Lung microvascular endothelial cell (primary cell): ENCODE data around the gene PDE2A. TPM values are rescaled to one million over a fixed set of nuclear protein-coding genes. Genes with fewer than 3 reads are reported as not detected.
A peak's percentile ranks its signal among the peaks of the same experiment; 100 is the strongest.

Source experiments
- DNase-seq, 2 donors: peaks; one replicate each; pipeline versions ENCODE4 v3.0.0 to v3.0.0-alpha.2; 2010; ENCODE audit warnings: low read depth in 2 of 2
- total RNA-seq: library from RNA; depleted of rRNA; stranded (reverse); fragments of >200 nt; gene quantifications from 2 replicates; pipeline ENCODE4 v1.2.1, GENCODE V29; 2014

The PDE2A gene
- total RNA-seq, 1 donor from 2014 or later = 415 TPM

DNA sequence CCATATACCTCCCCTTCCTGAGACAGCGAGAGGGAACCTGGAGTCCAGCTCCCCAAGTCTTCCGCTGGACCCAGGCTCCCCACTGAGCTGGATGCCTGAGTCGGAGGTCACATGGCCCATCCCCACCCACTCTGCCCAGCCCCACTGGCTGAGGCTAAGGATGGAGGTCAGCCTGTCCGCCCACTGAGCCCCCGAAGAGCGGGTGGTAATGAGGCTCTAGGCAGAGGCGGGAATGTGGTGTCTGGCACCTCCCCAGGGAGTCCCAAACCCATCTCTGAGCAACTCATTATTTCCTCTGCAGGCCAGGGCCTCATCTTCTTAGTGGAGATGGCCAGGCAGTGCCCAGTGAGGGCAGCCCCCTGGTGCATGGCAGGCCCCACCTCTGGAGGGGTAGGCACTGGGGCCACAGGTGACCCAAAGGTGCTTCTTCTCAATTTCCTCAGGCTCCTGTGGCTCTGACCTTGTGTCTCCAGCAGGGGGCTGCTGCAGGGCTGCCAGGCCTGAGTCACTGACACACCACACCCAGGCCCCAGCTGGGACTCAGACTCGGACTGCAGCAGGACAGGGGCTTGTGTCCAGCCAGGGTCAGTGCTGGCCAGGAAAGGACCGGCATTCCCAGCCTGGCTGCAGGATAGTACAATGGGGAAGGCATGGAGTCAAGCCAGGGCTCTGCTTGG lies 10.2 kb upstream of the PDE2A start:
- DNase-seq = peak; percentile 69 to 77

DNA sequence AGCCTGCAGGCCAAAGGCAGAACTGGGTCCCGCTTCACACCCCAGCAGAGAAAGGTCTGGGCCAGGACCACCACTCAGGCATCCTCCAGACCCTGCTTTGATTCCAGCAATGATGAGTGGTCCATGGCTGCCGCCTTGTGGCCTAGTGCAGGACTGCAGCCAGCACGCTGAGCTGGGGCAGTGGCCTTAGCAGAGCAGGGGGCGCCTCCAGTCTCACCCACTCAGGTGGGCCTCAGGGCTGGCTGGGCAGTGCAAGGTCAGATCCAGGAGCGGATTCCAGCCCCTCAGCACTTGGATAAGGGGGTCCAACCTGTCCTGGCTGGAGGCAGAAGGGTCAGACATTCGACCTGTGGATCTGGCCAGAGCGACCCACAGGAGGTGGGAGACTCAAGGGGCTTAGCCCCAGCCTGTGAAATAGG lies 9.6 kb upstream of the PDE2A start:
- peak; percentile 48 to 67 for DNase-seq

DNA sequence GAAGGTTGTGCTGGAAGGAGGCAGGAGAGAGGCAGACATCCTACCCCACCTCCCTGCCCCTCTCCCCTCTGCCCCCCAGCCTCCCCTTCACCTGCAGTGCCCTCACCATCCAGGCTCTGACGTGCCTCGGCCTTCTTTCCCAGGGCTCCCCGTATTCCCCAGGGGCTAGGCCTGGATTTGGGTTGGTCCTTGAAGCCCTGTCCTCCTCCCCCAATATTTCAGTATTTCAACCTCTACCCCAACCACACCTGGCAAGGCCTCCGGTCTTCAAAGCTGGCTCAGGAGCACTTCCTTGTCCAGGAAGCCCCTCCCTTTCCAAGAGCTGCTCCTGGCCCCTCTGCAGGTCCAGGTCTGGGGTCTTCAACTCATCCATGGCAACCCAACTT lies 8.6 kb upstream of the PDE2A start:
- no peak for DNase-seq

DNA sequence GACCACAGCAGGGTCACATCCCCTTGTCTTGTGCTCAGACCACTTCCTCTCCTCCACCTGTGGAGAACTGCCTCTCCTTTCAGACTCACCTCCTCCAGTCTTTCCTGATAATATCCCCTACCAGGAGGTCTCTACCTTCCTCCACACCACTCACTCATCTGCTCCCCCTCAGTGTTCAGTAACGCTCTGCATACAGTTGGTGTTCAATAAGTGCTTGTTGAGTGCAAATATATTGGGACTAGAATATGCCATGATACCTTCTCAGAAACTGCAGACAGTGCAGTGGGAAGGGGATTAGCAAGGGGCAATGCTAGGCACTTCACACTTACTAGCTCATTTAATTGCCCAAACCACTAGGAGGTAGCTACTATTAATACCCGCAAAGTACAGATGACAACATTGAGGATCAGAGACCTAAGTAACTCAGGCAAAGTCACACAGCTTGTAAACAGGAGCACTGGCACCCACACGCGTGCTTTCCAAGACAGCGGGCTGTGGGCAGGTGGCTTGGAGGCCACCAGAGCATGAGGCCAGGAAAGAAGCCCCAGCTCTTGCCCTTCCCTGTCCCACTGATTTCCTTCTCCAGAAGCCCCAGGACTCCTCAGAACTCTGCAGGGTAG lies 8.1 kb upstream of the PDE2A start:
- DNase-seq = no peak

DNA sequence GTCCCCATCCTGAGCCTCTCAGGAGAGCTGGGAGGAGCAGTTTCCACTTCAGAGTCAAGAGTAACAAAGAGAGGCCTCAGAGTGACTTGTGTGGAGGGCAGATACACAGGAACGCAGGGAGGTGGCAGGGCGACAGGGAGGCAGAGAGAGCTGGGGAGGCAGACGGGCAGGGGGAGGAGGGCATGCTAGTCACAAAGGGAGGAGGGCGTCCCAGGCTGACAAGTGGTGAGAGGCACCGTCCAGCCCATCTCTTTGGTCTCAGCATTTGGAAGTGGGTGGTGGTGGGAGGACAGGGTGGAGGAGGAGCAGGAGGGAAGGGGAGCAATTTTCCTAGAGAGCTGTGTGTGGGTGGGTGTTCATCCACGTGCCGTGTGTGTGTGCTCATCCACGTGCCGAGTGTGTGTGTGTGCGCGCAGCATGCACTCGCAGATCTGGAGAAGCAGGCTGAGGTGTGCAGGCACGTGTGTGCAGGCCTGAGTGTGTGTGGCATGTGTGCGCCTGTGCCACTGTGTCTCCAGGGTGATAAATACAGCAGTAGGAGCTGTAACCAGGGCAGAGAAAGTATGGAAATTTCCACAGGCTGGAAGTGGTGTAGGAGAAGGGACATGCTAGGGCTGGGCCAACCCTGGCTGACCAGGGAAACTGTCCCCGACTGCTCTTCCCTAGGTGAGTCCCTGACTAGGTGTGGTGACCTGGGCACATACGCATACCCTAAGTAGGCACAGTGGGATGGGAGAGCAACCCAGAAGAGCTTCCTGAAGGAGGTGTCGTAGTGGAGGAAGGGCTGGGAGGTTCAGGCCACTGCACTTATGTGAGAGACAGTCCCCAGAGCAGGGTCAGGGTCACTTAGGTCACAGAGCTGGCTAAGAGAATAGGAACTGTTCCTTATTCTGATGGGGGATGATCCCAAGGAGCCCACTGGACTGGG lies 7.3 kb upstream of the PDE2A start:
- peak in 1 of 2 donors; percentile 43 for DNase-seq

DNA sequence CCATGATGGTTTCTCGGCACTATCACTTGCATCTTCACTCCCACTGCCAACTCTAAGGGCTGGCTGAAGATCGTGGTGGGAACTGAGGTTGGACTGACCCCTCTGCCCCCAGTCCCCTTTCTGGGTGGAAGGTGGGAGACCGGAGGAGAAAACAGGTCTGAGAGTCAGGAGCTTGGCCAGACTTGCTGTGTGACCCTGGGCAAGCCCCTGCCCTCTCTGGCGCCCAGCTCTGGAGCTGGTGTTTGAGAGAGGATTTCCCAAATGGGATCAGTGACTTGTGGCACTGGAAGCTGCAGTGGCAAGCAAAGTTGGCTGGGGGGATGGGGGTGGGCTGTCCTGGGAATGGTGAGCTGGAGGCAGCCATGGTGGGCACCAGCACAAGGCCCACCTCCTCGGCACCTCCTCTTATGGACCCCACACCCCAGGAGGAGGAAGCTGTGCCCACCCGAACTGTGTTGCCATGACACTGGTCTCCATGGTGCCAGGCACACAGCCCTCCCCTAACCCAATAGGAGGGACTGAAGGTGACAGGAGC lies 6.5 kb upstream of the PDE2A start:
- DNase-seq = no peak

DNA sequence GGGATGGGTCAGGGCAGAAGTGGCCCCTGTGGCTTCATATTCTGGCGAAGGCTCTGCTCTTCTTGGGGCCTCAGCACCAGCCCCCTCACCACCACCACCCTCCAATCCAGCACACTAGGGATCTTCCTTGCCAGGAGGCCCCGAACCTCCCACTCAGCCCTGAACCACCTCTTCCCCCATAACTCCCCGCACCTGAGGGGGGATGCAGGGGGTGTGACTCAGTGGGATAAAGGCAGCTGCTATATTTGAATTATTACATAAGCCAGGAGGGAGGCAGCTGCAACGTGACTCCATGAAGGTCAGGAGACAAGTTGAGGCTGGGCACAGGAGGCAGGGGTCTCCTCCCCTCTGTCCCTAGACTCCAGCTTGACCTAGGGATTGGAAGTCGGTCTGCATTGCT lies 5.6 kb upstream of the PDE2A start:
- DNase-seq = no peak

DNA sequence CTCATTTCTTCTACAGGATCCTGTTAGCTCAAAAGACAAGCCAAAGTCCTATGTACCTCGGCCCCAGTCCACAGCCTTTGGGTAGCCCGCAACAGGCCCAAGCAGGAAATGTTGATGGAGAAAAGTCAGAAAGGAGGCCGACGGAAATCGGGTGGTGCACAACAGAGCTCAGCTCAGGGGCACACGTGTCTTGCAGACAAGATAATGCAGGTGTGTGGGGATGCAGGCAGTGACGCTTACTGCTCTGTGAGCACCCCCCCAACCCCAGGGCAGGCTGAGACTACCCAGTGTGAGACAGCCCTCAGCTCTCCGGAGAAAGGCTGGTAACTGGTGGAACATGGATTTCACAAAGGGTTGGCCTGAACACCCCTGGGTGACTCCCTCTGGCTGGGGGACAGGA lies 4.3 kb upstream of the PDE2A start:
- no peak for DNase-seq

DNA sequence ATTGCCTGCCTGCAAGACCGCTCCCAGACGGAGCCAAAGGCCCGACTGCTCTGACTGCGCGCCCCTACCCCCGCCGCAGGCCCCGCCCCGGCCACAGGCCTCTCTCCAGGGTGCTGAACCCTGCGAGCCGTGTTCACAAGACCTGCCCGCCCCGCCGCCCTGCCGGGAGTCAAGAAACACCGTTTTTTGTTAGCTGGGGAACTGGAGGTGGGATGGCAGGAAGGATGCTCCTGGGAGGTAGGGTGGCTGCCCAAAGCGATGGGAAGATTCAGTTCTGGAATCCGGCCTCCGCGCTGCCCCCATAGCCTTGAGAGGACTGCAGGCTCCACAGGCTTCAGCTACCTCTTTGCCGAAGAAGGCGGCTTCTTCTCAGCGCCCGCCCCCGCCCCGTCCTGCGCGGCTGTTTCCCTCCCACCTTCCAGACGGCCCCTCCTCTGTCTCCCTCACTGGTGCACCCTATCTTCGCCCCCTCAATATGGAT lies 2.7 kb upstream of the PDE2A start:
- DNase-seq = peak; percentile 44 to 60

DNA sequence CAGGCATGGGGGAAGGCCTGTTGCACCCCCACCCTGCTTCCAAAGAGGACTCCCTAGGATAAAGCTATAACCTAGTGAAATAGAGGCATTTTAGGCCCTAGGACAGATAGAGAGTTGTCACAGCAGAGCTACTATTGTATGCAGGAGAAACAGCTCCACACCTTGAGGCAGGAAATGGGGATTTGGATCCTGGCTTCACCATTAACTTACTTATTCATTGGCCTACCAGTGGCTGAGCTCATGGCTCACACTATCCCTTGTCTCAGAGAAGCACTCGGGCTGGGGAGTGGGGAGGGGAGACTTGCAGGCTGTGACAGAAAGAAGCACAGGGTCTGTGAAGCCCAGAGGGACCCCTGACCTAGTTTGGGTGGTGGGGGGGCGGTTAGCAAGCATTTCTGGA lies 999 bp upstream of the PDE2A start:
- DNase-seq = no peak

DNA sequence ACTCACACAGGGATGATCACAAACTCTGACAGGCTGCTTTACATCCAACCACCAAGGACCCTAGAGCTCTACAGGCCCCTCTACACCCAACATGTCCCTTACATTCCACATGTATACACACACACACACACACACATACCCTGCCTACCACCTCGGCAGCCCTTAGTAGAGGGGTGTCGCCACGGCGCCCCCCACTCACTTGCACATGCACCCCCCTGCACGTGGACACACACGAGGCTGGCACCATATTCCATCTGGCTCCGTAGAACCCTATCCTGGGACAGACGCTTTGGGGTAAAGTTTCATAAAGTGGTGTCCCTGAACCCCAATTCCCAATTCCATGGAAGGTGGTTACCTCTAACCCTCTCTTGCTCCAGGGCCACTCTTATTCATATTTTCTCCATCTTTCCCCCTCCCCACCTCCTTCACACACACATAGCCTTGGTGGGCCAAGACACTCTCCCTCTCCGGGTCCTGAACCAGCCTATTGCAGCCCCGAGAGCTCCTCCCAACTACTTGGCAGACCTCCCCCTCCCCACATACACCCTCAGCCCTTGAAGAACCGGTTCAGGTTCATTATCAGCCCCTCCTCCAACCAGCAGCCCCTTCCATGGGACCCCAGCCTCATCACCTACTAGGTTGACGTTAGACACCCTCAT lies 809 bp downstream of the PDE2A start:
- DNase-seq = no peak

DNA sequence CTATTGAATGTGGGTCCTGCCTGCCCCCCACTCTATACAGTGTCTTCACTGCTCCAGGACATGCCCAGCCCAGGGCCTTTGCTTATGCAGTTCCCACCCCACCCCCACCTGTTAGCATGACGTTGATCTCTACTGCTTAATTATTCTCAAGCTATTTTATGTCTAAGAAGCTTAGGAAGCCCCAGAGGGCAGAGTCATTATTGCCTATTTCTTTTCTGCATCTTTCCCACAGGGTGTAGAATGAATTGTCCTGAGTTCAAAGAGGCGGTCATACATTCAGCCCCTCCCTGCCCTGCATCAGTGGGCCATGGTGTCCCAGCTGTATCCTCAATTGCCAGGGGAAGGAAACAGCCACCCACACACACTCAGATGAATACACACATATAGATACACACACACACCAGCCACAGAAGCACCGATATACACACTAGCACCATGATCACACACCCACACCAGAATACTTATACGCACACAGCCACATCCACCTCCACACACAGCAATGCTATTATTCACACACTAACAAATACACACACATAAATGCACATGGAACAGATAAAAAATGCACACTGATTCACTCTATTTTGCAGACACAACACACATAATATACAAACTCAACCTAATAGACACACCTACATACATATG lies 1.5 kb downstream of the PDE2A start:
- DNase-seq = peak in 1 of 2 donors; percentile 14

DNA sequence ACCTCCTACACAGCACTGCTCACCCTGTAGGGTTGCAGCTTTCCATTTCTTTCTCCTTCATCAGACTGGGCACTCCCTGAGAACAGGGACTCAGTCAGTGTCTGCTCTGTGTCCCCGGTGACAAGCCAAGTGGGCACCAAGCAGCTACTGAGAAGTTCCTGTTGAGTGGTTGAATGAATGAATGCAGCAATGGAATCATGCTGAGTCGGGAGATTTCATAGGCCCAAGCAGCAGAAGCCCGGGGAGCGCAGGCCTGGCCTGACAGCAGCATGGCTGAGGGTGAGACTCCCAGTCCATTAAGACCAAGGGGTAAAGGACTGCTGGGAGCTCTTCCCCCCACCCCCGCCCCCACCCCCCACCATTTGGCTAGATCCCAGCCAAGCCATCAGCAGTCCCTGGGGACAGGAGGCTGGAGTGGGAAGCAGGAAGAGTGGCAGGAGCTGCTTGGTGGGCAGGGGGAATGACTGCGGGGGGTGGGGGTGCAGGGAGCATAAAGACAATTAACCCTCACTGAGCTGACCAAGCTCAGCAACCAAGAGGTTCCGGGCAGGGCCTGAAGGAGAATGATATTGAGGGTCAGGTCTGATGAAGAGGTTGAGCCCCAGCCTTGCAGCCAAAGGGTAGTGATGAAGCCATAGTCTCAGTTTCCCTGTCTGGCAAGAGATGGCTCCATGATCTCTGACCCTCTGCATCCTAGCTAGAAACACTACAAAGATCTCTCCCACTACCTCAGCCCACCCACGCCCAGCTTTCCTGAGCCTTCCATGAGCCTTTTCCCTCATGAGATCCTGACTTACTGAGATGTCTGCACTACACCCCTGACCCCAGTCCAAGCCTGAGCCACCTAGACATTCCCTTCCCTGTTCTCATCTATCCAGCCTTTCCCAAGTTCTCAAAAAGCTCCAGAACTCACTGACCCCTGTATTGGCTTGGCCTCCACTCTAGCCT lies 2.8 kb downstream of the PDE2A start:
- no peak for DNase-seq

DNA sequence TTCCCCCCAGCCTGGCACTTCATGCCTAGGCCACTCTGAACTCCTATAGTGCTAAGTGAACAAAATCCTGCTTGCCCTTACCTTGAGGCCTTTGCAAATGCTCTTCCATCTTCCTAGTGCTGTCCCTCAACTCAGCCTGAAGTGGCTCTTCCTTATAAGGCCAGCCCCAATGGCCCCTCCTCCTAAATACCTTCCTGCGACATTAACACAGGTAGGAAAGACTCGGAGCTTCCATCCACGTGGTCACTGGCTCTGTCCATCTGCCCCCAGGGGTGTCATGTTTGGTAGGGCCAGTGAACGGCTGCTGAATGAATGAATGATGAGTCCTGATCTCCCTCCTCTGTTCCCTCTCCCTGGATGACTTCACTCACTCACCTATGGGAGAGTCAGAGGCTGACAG lies 4.2 kb downstream of the PDE2A start:
- DNase-seq = no peak

DNA sequence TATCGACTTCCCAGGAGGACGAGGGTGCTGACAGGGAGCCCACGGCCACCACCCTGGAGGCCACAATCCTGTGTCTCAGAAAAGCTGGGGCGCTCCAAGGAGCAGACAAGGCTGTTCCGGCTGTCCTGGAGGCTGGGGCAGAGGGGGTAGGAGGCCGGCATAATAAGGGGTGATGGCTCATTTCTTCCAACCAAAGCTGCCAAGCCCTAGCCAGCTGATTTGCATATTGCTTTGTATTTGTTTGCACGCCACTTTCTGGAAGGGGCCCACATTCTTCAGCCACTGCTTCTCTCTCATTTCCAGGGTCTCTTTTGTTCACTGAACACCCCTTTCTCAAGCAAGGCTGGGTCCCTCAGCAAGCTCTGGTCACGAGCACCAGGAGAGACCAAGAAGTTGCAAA lies 4.7 kb downstream of the PDE2A start:
- DNase-seq = no peak

DNA sequence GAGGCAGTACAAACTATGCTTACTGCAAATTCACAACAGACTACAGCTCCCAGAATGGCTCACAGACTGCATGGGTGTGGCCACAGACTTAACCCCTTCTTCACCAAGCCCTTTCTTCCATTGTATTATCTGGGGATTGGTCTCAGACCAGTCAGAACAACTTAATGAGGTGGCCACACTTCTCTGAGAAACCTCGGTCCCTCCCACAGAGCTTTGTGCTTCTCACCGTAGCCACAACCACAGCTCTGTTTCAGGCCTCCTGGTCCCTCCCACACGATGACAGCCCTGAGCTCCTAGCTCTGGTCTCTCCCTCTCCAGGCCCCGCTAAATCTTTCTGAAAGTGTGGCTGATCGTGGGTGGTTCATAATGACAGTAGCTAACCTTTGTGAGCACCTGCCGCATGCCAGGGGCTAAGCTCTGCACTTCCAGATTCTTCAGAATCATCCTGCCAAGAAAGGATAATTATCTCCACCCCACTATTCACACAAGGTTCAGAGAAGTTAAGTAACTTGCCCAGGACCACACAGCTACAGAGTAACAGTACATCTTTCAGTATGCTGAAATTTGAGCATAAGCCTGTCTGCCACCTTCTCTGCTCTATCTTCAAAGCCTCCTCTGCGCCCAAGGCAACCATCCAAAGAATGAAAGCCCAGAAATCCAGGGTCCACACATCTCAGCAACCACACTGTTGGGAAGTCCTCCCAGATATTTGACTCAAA lies 5.4 kb downstream of the PDE2A start:
- no peak for DNase-seq

DNA sequence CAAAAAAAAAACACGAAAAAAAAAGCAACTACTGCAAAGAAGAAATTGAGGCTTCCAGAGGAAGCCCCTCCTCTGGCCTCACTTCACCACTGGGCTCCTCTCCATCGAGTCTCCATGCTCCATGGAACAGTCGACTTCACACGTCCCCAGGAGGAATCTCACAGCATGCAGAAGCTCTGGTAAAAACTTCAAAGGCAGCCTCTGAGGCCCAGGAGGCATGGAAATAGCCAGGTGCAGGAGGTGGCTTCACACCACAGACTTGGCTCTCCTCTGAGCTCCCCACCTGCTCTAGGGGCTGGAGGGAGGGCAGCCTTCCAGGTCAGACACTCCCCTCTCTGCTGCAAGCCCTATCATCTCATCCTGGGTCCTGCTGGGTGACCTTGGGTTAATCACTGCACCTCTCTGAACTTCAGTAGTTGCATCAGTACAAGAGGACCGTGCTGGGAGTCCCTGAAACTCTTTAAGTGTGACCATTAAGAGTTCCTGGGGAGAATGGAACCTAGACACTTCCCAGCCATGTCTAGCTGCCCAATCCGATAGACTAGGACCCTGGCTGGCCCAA lies 8.2 kb downstream of the PDE2A start:
- DNase-seq = no peak

DNA sequence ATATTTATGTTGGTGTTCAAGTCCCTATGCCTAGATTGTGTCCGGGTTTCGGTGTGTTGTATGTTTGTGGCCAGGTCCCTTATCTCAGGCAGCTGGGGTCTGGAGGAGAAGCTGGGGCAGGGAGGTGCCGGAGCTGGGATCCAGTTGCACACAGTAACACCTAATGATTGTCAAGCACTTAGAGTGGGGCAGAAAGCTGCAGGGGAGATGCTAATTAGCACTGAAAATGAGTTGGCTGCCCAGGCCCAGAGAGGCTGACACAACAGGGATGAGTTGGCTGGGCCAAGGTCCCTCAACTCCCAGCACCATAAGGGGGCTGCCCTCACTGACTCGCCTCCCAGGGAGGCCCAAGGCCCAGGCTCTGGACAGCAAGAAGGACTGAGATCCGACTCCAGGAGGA lies 12.2 kb downstream of the PDE2A start:
- DNase-seq = no peak

DNA sequence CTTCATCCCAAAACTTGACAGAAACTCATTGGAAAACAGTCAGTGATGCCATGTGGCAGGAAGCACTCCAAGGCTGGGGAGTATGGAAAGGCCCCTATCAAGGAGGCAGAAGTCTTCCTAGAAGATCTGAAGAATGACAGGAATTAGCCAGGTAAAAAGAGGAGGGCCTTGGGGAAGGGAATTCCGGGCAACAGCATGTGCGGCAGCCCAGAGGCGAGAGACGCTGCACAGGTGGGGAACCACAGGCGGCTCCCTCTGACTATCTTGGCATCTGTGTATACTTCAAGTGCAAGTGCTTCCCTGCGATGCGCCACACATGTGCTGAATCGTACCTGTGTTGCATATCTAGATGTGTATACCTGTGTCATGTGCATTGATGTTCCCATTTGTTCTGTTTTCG lies 12.7 kb downstream of the PDE2A start:
- DNase-seq = no peak
